Lower leg skin (tissue), 4 donors: ENCODE results near the gene MTMR11. TPM values are rescaled to one million over a fixed set of nuclear protein-coding genes. Genes with fewer than 3 reads are reported as not detected.
"Not testable (repeated sequence)": the region's sequence is repeated elsewhere in the genome, so short reads cannot be mapped to it uniquely, and the experiment has no call there.

Experiments used
- DNase-seq, 2 donors: peaks; one replicate each; pipeline ENCODE4 v3.0.0-alpha.2; 2019; ENCODE audit warnings: low spot score in 2 of 2
- H3K4me3 ChIP-seq: fragments of 200-600 bp; sonication (generic); 2 replicates; pipeline ENCODE4 v1.5.1; 2017; ENCODE audit warnings: mild to moderate bottlenecking, low read depth; ENCODE audit not compliant: poor library complexity, severe bottlenecking
- CTCF ChIP-seq, 3 donors: fragments of 450-650 bp; IDR thresholded peaks; one replicate each; pipeline ENCODE4 v1.5.1; 2016; ENCODE audit warnings: antibody characterized with exemption in 3 of 3, mild to moderate bottlenecking in 3 of 3, moderate library complexity in 2 of 3
- POLR2A ChIP-seq, 2 donors: fragments of 450-650 bp; IDR thresholded peaks; one replicate each; pipeline ENCODE4 v1.6.1; 2016 to 2017; ENCODE audit warnings: antibody characterized with exemption in 2 of 2, mild to moderate bottlenecking in 1 of 2, moderate library complexity in 1 of 2
- WGBS, 2 donors: methylation state at CpG; one replicate each; pipeline ENCODE4 v1.1.5; 2018; 5-methylcytosine and 5-hydroxymethylcytosine counted together
- intact Hi-C: fragments of 100-400 bp; cut with DNase I; formaldehyde crosslinking; loops from one replicate; pipeline ENCODE4 v1.15.0; 2023; ENCODE audit warnings: low total_unique reads
- total RNA-seq, 4 donors: library from RNA; depleted of rRNA; stranded (reverse); fragments of >200 nt; gene quantifications; one replicate each; pipeline ENCODE4 v1.1.0, GENCODE V29; 2016

MTMR11 gene
- total RNA-seq, 4 donors from 2014 or later: 15.6 to 21.4 (median 19.0) TPM

GRCh38 chr1:149888999-149889289, 47.7 kb downstream of the MTMR11 start:
- peak; percentile 53 to 89 for DNase-seq
- TF ChIP-seq CTCF (IDR thresholded peaks at IDR 0.05): no peak
- peak overlapping the region; percentile 10 for H3K4me3 ChIP-seq
- intact Hi-C loops: no loop called here
- 10% methylated on average over 6 of the region's 6 CpGs for WGBS, 2 donors

GRCh38 chr1:149888247-149888998, 48.3 kb downstream of the MTMR11 start:
- peak overlapping the region; percentile 10 for H3K4me3 ChIP-seq
- 2% methylated on average over 28 of the region's 28 CpGs for WGBS, 2 donors
- peak; percentile 83 to 96 for DNase-seq
- TF ChIP-seq POLR2A (IDR thresholded peaks at IDR 0.05) (no peak), CTCF (IDR thresholded peaks at IDR 0.05) (peak in 1 of 3 donors; percentile 50)
- intact Hi-C loops: no loop called here

- peak; percentile 95 to 97 for DNase-seq
- peak overlapping the region; percentile 59 for H3K4me3 ChIP-seq
- TF ChIP-seq CTCF (IDR thresholded peaks at IDR 0.05): no peak
- TF ChIP-seq POLR2A (IDR thresholded peaks at IDR 0.05): peak in 1 of 2 donors; percentile 90
- intact Hi-C loops: no loop called here
- WGBS, 2 donors: 0% methylated on average over 29 to 46 of the region's 46 CpGs
Measured at GRCh38 chr1:149887456-149888246, 49.0 kb downstream of the MTMR11 start.

GRCh38 chr1:149887196-149887455, 49.6 kb downstream of the MTMR11 start:
- DNase-seq, intact Hi-C loops: not testable (repeated sequence)
- 1% methylated on average over 7 to 13 of the region's 13 CpGs for whole genome bisulfite sequencing, 2 donors
- H3K4me3 ChIP-seq: peak overlapping the region; percentile 59

- 0% methylated on average over 58 to 61 of the region's 62 CpGs for WGBS, 2 donors
- no peak for TF ChIP-seq CTCF (IDR thresholded peaks at IDR 0.05)
- TF ChIP-seq POLR2A (IDR thresholded peaks at IDR 0.05): peak in 1 of 2 donors; percentile 99
- H3K4me3 ChIP-seq: peak overlapping the region; percentile 69
- intact Hi-C loops: no loop called here
- DNase-seq: peak; percentile 96
Measured at GRCh38 chr1:149886396-149887195, 50.1 kb downstream of the MTMR11 start.

- DNase-seq, intact Hi-C loops: not testable (repeated sequence)
- H3K4me3 ChIP-seq: peak overlapping the region; percentile 69
- WGBS, 2 donors: 0 to 1% methylated on average over 8 to 19 of the region's 19 CpGs
Measured at GRCh38 chr1:149886121-149886395, 50.6 kb downstream of the MTMR11 start.
